ENCODE results near the gene ENTHD1.

- no peak for TF ChIP-seq CTCF (IDR thresholded peaks at IDR 0.05; ENCODE audit: low read depth, low read length, poor library complexity, severe bottlenecking)
- no peak for TF ChIP-seq EZH2phosphoT487 (IDR thresholded peaks at IDR 0.05; ENCODE audit: borderline replicate concordance, low read length)
Observed at GRCh38 chr22:39735776-39736175, 157.8 kb downstream of the ENTHD1 start.

Data from DOHH2 (cell line).